H9 (cell line): ENCODE measurements around the gene DNAI2. TPM values are rescaled to one million over a fixed set of nuclear protein-coding genes. Genes with fewer than 3 reads are reported as not detected.

Experiments used
- DNase-seq: peaks from one replicate; pipeline ENCODE4 v3.0.0-alpha.2; 2017
- H2AFZ ChIP-seq: one replicate; pipeline ENCODE4 v1.6.1; 2013; ENCODE audit warnings: mild to moderate bottlenecking, low read length, control low read depth, moderate library complexity
- H2AK5ac ChIP-seq: 2 replicates; pipeline ENCODE4 v1.6.1; 2013; ENCODE audit warnings: low read length, control low read depth, mixed read lengths; ENCODE audit not compliant: insufficient read length
- H2BK120ac ChIP-seq: one replicate; pipeline ENCODE4 v1.6.1; 2013; ENCODE audit warnings: low read depth, mild to moderate bottlenecking, low read length, control low read depth, inconsistent platforms; ENCODE audit not compliant: poor library complexity, severe bottlenecking
- H2BK12ac ChIP-seq: 2 replicates; pipeline ENCODE4 v1.6.1; 2013; ENCODE audit warnings: low read length, control low read depth, mixed read lengths, low read depth; ENCODE audit not compliant: insufficient read length
- H2BK15ac ChIP-seq: 2 replicates; pipeline ENCODE4 v1.6.1; 2013; ENCODE audit warnings: low read depth, low read length, control low read depth
- H2BK20ac ChIP-seq: one replicate; pipeline ENCODE4 v1.6.1; 2013; ENCODE audit warnings: low read depth, mild to moderate bottlenecking, low read length, control low read depth, inconsistent platforms; ENCODE audit not compliant: poor library complexity, severe bottlenecking
- H2BK5ac ChIP-seq: 2 replicates; pipeline ENCODE4 v1.6.1; 2013; ENCODE audit warnings: low read length, control low read depth, mixed read lengths; ENCODE audit not compliant: insufficient read length
- H3K14ac ChIP-seq: 2 replicates; pipeline ENCODE4 v1.6.1; 2013; ENCODE audit warnings: low read length, control low read depth; ENCODE audit not compliant: insufficient read depth
- H3K18ac ChIP-seq: 2 replicates; pipeline ENCODE4 v1.6.1; 2013; ENCODE audit warnings: low read depth, mild to moderate bottlenecking, mixed read lengths, low read length, control low read depth; ENCODE audit not compliant: insufficient read length
- H3K23ac ChIP-seq: 2 replicates; pipeline ENCODE4 v1.6.1; 2013; ENCODE audit warnings: low read length, control low read depth, mixed read lengths, low read depth; ENCODE audit not compliant: insufficient read length
- H3K23me2 ChIP-seq: 2 replicates; pipeline ENCODE4 v1.6.1; 2013; ENCODE audit warnings: low read depth, mild to moderate bottlenecking, mixed read lengths, low read length, control low read depth; ENCODE audit not compliant: insufficient read length, poor library complexity, severe bottlenecking
- H3K27ac ChIP-seq: 2 replicates; pipeline ENCODE4 v1.5.1; 2013; ENCODE audit warnings: low read length, control low read depth, mixed read lengths, low read depth; ENCODE audit not compliant: insufficient read length
- H3K27me3 ChIP-seq: 2 replicates; pipeline ENCODE4 v1.6.1; 2013; ENCODE audit warnings: low read length, control low read depth, inconsistent platforms; ENCODE audit not compliant: insufficient read depth
- H3K4ac ChIP-seq: 2 replicates; pipeline ENCODE4 v1.6.1; 2013; ENCODE audit warnings: low read depth, mild to moderate bottlenecking, control low read depth, inconsistent platforms, low read length, moderate library complexity
- H3K4me1 ChIP-seq: 2 replicates; pipeline ENCODE4 v1.6.1; 2013; ENCODE audit warnings: low read length, control low read depth, inconsistent platforms; ENCODE audit not compliant: insufficient read depth
- H3K4me2 ChIP-seq: 2 replicates; pipeline ENCODE4 v1.6.1; 2013; ENCODE audit warnings: low read length, control low read depth, mixed read lengths; ENCODE audit not compliant: insufficient read length, insufficient read depth
- H3K56ac ChIP-seq: 2 replicates; pipeline ENCODE4 v1.6.1; 2013; ENCODE audit warnings: low read depth, mild to moderate bottlenecking, mixed read lengths, low read length, control low read depth; ENCODE audit not compliant: insufficient read length
- H3K79me1 ChIP-seq: 2 replicates; pipeline ENCODE4 v1.6.1; 2013; ENCODE audit warnings: low read depth, mild to moderate bottlenecking, moderate library complexity, low read length, control low read depth, inconsistent platforms; ENCODE audit not compliant: insufficient read depth, poor library complexity, severe bottlenecking
- H3K79me2 ChIP-seq: 2 replicates; pipeline ENCODE4 v1.6.1; 2013; ENCODE audit warnings: low read length, control low read depth, inconsistent platforms; ENCODE audit not compliant: insufficient read depth
- H3K9ac ChIP-seq: 2 replicates; pipeline ENCODE4 v1.6.1; 2013; ENCODE audit warnings: low read length, control low read depth, mixed read lengths; ENCODE audit not compliant: insufficient read length; ENCODE audit errors: extremely low read depth
- H3K9me3 ChIP-seq: one replicate; pipeline ENCODE4 v1.6.1; 2013; ENCODE audit warnings: low read depth, low read length, inconsistent platforms; ENCODE audit not compliant: control insufficient read depth
- H3T11ph ChIP-seq: one replicate; pipeline ENCODE4 v1.6.1; 2013; ENCODE audit warnings: mild to moderate bottlenecking, low read length, control low read depth, inconsistent platforms
- H4K20me1 ChIP-seq: one replicate; pipeline ENCODE4 v1.6.1; 2013; ENCODE audit not compliant: control insufficient read depth, insufficient read length, insufficient read depth
- H4K5ac ChIP-seq: 2 replicates; pipeline ENCODE4 v1.6.1; 2013; ENCODE audit warnings: low read depth, mild to moderate bottlenecking, mixed read lengths, low read length, control low read depth; ENCODE audit not compliant: insufficient read length
- H4K8ac ChIP-seq: replicated peaks from 2 replicates; pipeline ENCODE4 v1.6.1; 2013; ENCODE audit warnings: low read length, control low read depth, mixed read lengths, low read depth; ENCODE audit not compliant: insufficient read length
- H4K91ac ChIP-seq: 2 replicates; pipeline ENCODE4 v1.6.1; 2013; ENCODE audit warnings: low read depth, mild to moderate bottlenecking, moderate library complexity, mixed read lengths, low read length, control low read depth; ENCODE audit not compliant: insufficient read length
- H3K27ac Mint-ChIP-seq, 3 experiments: 2 replicates in 2 of 3; 3 replicates in 1 of 3; pipeline ENCODE4 v1.8.0; 2020 to 2021; ENCODE audit warnings: mixed read lengths in 3 of 3, mild to moderate bottlenecking in 1 of 3, moderate library complexity in 1 of 3
- H3K27me3 Mint-ChIP-seq: 2 replicates; pipeline ENCODE4 v1.8.0; 2021; ENCODE audit warnings: low read depth, mild to moderate bottlenecking, moderate library complexity, mixed read lengths
- H3K36me3 Mint-ChIP-seq, 3 experiments: 2 replicates in 2 of 3; 3 replicates in 1 of 3; pipeline ENCODE4 v1.8.0; 2020 to 2021; ENCODE audit warnings: low read depth in 3 of 3, mixed read lengths in 3 of 3; ENCODE audit not compliant: insufficient read depth in 1 of 3
- H3K4me1 Mint-ChIP-seq, 2 experiments: 2 replicates each; pipeline ENCODE4 v1.8.0; 2020; ENCODE audit warnings: mixed read lengths in 2 of 2
- H3K4me3 Mint-ChIP-seq, 2 experiments: 2 replicates in 1 of 2; 3 replicates in 1 of 2; pipeline ENCODE4 v1.8.0; 2020 to 2021; ENCODE audit warnings: mild to moderate bottlenecking in 2 of 2, mixed read lengths in 2 of 2, moderate library complexity in 1 of 2
- H3K9me3 Mint-ChIP-seq, 2 experiments: 2 replicates in 1 of 2; 3 replicates in 1 of 2; pipeline ENCODE4 v1.8.0; 2020; ENCODE audit warnings: mild to moderate bottlenecking in 2 of 2, mixed read lengths in 2 of 2, moderate library complexity in 1 of 2
- CTCF ChIP-seq: fragments of 200-600 bp; sonication (generic); conservative IDR thresholded peaks from 3 replicates; pipeline ENCODE4 v1.8.0; 2021; ENCODE audit warnings: antibody characterized with exemption, mild to moderate bottlenecking
- WGBS: extraction: QIAGEN DNeasy Blood & Tissue Kit; methylation state at CpG from one replicate; pipeline ENCODE4 v1.1.7; 2013; ENCODE audit warnings: missing lambda C conversion rate, low lambda C conversion rate, mixed read lengths; ENCODE audit not compliant: insufficient read length; ENCODE audit errors: extremely low coverage; 5-methylcytosine and 5-hydroxymethylcytosine counted together
- total RNA-seq: library from RNA; stranded (reverse); gene quantifications from 2 replicates; pipeline ENCODE4 v1.2.1, GENCODE V29; 2021

DNAI2 gene
- total RNA-seq, 1 experiment from 2014 or later = not detected

GRCh38 chr17:74224959-74225725 is 48.9 kb upstream of the DNAI2 start:
- Histone ChIP-seq H3T11ph (no peak overlapping the region), H4K20me1 (no peaks in the 10 kb centered on the region), H3K14ac (no peak overlapping the region), H3K4me2 (no peak overlapping the region), H2BK12ac (no peak overlapping the region), H2BK5ac (no peak overlapping the region), H3K23ac (no peak overlapping the region), H2AFZ (no peak overlapping the region), H2AK5ac (no peak overlapping the region), H3K79me1 (no peaks in the 10 kb centered on the region), H3K9me3 (no peaks in the 10 kb centered on the region), H3K9ac (no peak overlapping the region), H3K4me1 (no peaks in the 10 kb centered on the region), H3K18ac (no peak overlapping the region), H3K79me2 (no peaks in the 10 kb centered on the region), H2BK15ac (no peak overlapping the region), H2BK20ac (no peak overlapping the region), H3K27me3 (no peaks in the 10 kb centered on the region), H3K4ac (no peak overlapping the region), H2BK120ac (no peak overlapping the region), H4K5ac (no peak overlapping the region), H3K27ac (no peak overlapping the region), H4K8ac (no peak overlapping the region), H3K56ac (no peak overlapping the region), H3K23me2 (no peaks in the 10 kb centered on the region), H4K91ac (no peak overlapping the region)
- Mint-ChIP-seq H3K27me3 (peaks cover 4% of the 10 kb centered on the region), H3K4me3 (no peak overlapping the region), H3K9me3 (no peaks in the 10 kb centered on the region), H3K27ac (peak overlapping the region in 1 of 3 experiments; percentile 96; a peak in 2 of 7 replicates), H3K4me1 (peaks cover 8 to 11% of the 10 kb centered on the region in 2 experiments), H3K36me3 (no peaks in the 10 kb centered on the region)
- no peak for DNase-seq
- TF ChIP-seq CTCF = no peak
- no CpG with 5 or more reads among the region's 20 CpGs for WGBS
